GM23338 (cell line): ENCODE data around the gene PROP1. TPM values are rescaled to one million over a fixed set of nuclear protein-coding genes. Genes with fewer than 3 reads are reported as not detected.

ENCODE experiments used
- ATAC-seq: fragments of 200-7000 bp; cut with Tn5 transposase; 3 replicates; pipeline ENCODE4 v1.9.1; 2020
- DNase-seq: peaks from one replicate; pipeline ENCODE4 v3.0.0-alpha.2; 2015; ENCODE audit warnings: low spot score
- H2AFZ ChIP-seq: fragments of 200-600 bp; sonication (generic); 2 replicates; pipeline ENCODE4 v1.8.0; 2016; ENCODE audit warnings: antibody characterized with exemption, mild to moderate bottlenecking, moderate library complexity
- H3F3A ChIP-seq: fragments of 200-600 bp; sonication (generic); replicated peaks from 2 replicates; pipeline ENCODE4 v1.8.0; 2017; ENCODE audit warnings: antibody characterized with exemption, mixed run types, low read depth
- H3K27ac ChIP-seq: fragments of 200-600 bp; sonication (generic); 2 replicates; pipeline ENCODE4 v1.6.1; 2016; ENCODE audit warnings: low read depth
- H3K27me3 ChIP-seq: fragments of 200-600 bp; sonication (generic); 2 replicates; pipeline ENCODE4 v1.8.0; 2016; ENCODE audit warnings: mild to moderate bottlenecking, mixed run types, moderate library complexity; ENCODE audit not compliant: insufficient read depth
- H3K36me3 ChIP-seq: fragments of 200-600 bp; sonication (generic); 2 replicates; pipeline ENCODE4 v1.8.0; 2016; ENCODE audit warnings: mild to moderate bottlenecking; ENCODE audit not compliant: insufficient read depth
- H3K4me1 ChIP-seq: fragments of 200-600 bp; sonication (generic); 2 replicates; pipeline ENCODE4 v1.8.0; 2016; ENCODE audit warnings: mild to moderate bottlenecking, moderate library complexity; ENCODE audit not compliant: insufficient read depth
- H3K4me2 ChIP-seq: fragments of 200-600 bp; sonication (generic); 2 replicates; pipeline ENCODE4 v1.7.1; 2017; ENCODE audit warnings: mixed run types
- H3K4me3 ChIP-seq: fragments of 200-600 bp; sonication (generic); 2 replicates; pipeline ENCODE4 v1.6.1; 2016; ENCODE audit warnings: mixed run types
- H3K79me2 ChIP-seq: fragments of 200-600 bp; sonication (generic); replicated peaks from 2 replicates; pipeline ENCODE4 v1.8.0; 2017; ENCODE audit warnings: mild to moderate bottlenecking; ENCODE audit not compliant: insufficient read depth
- H3K9me2 ChIP-seq: fragments of 200-600 bp; sonication (generic); 2 replicates; pipeline ENCODE4 v1.8.0; 2017; ENCODE audit not compliant: insufficient read depth
- H4K20me1 ChIP-seq: fragments of 200-600 bp; sonication (generic); replicated peaks from 2 replicates; pipeline ENCODE4 v1.8.0; 2017; ENCODE audit warnings: mild to moderate bottlenecking; ENCODE audit not compliant: insufficient read depth
- H3K27ac Mint-ChIP-seq: 2 replicates; pipeline ENCODE4 v1.8.0; 2020; ENCODE audit warnings: inconsistent platforms, mild to moderate bottlenecking, moderate library complexity, mixed read lengths
- H3K27me3 Mint-ChIP-seq: 3 replicates; pipeline ENCODE4 v1.8.0; 2022; ENCODE audit warnings: low read depth, mild to moderate bottlenecking, moderate library complexity, mixed read lengths, inconsistent platforms; ENCODE audit not compliant: insufficient read depth, poor library complexity
- H3K36me3 Mint-ChIP-seq: 3 replicates; pipeline ENCODE4 v1.8.0; 2021; ENCODE audit warnings: low read depth, mild to moderate bottlenecking, inconsistent platforms, moderate library complexity, mixed read lengths
- H3K4me1 Mint-ChIP-seq: 3 replicates; pipeline ENCODE4 v1.8.0; 2020; ENCODE audit warnings: mild to moderate bottlenecking, inconsistent platforms, mixed read lengths
- H3K4me3 Mint-ChIP-seq: 3 replicates; pipeline ENCODE4 v1.8.0; 2021; ENCODE audit warnings: moderate library complexity, mild to moderate bottlenecking, inconsistent platforms, mixed read lengths
- H3K9me3 Mint-ChIP-seq: 3 replicates; pipeline ENCODE4 v1.8.0; 2020; ENCODE audit warnings: moderate library complexity, mild to moderate bottlenecking, inconsistent platforms, mixed read lengths
- CREB1 ChIP-seq: fragments of 250-450 bp; sonication (Bioruptor Pico); IDR thresholded peaks from 2 replicates; pipeline ENCODE4 v1.5.0; 2020; ENCODE audit warnings: low read depth, mild to moderate bottlenecking, moderate library complexity
- CTCF ChIP-seq, 2 experiments: fragments of 200-600 bp in 1 of 2; sonication (generic) in 1 of 2; conservative IDR thresholded peaks; 2 replicates each; pipeline versions ENCODE4 v1.5.1 to v1.6.1; 2016 to 2017; ENCODE audit warnings: antibody characterized with exemption in 2 of 2, low read depth in 2 of 2, mild to moderate bottlenecking in 2 of 2, moderate library complexity in 1 of 2
- EZH2 ChIP-seq: fragments of 200-600 bp; sonication (generic); IDR thresholded peaks from one replicate; pipeline ENCODE4 v1.8.0; 2017; ENCODE audit warnings: antibody characterized with exemption, mild to moderate bottlenecking, low read depth; ENCODE audit not compliant: unreplicated experiment
- JUNB ChIP-seq: IDR thresholded peaks from one replicate; pipeline ENCODE4 v1.6.1; 2016; ENCODE audit warnings: antibody characterized with exemption; ENCODE audit not compliant: unreplicated experiment
- POLR2AphosphoS5 ChIP-seq: IDR thresholded peaks from 2 replicates; pipeline ENCODE4 v1.6.1; 2016; ENCODE audit warnings: antibody characterized with exemption, low read depth
- REST ChIP-seq: IDR thresholded peaks from one replicate; pipeline ENCODE4 v1.6.1; 2018; ENCODE audit warnings: antibody characterized with exemption; ENCODE audit not compliant: unreplicated experiment
- STAT1 ChIP-seq: IDR thresholded peaks from one replicate; pipeline ENCODE4 v1.6.1; 2016; ENCODE audit warnings: antibody characterized with exemption; ENCODE audit not compliant: unreplicated experiment
- ZNF114 ChIP-seq: fragments of 250-450 bp; sonication (Bioruptor Pico); IDR thresholded peaks from 2 replicates; pipeline ENCODE4 v1.5.0; 2020; ENCODE audit warnings: mild to moderate bottlenecking, moderate library complexity
- ZNF331 ChIP-seq: fragments of 250-450 bp; sonication (Bioruptor Pico); IDR thresholded peaks from 2 replicates; pipeline ENCODE4 v1.5.0; 2020; ENCODE audit warnings: low read depth, mild to moderate bottlenecking, moderate library complexity
- polyA plus RNA-seq: library from polyadenylated mRNA; unstranded; fragments of >200 nt; fragmentation: Nextera tagmentation; extraction: Ambion mirVana; gene quantifications from 2 replicates; pipeline ENCODE4 v1.2.1, GENCODE V29; 2016
- total RNA-seq: library from RNA; depleted of rRNA; stranded (reverse); fragments of >200 nt; shearing (Covaris generic); gene quantifications from 2 replicates; pipeline ENCODE4 v1.2.3, GENCODE V29; 2014
- TF ChIP-seq, protein P1 (sequence below): IDR thresholded peaks from 2 replicates; pipeline ENCODE4 v1.6.1; 2016; ENCODE audit warnings: antibody characterized with exemption
- TF ChIP-seq, protein P2 (sequence below): fragments of 250-450 bp; sonication (Bioruptor Pico); IDR thresholded peaks from 2 replicates; pipeline ENCODE4 v1.5.0; 2020; ENCODE audit warnings: mild to moderate bottlenecking, moderate library complexity

Gene PROP1
- total and polyA plus RNA-seq, 2 experiments from 2014 or later, result not detected

- TF ChIP-seq CTCF (conservative IDR thresholded peaks at IDR 0.05; ENCODE audit: low read depth in 2 of 2) (no peak), POLR2AphosphoS5 (no peak), ZNF331 (CRISPR knock-in tag) (no peak), JUNB (no peak), EZH2 (no peak), CREB1 (CRISPR knock-in tag) (no peak), REST (no peak)
- TF ChIP-seq, protein P1, sequence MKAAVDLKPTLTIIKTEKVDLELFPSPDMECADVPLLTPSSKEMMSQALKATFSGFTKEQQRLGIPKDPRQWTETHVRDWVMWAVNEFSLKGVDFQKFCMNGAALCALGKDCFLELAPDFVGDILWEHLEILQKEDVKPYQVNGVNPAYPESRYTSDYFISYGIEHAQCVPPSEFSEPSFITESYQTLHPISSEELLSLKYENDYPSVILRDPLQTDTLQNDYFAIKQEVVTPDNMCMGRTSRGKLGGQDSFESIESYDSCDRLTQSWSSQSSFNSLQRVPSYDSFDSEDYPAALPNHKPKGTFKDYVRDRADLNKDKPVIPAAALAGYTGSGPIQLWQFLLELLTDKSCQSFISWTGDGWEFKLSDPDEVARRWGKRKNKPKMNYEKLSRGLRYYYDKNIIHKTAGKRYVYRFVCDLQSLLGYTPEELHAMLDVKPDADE, result no peak
Measured at GRCh38 chr5:177983763-177984583, 12.1 kb downstream of the PROP1 start (continued).

DNA sequence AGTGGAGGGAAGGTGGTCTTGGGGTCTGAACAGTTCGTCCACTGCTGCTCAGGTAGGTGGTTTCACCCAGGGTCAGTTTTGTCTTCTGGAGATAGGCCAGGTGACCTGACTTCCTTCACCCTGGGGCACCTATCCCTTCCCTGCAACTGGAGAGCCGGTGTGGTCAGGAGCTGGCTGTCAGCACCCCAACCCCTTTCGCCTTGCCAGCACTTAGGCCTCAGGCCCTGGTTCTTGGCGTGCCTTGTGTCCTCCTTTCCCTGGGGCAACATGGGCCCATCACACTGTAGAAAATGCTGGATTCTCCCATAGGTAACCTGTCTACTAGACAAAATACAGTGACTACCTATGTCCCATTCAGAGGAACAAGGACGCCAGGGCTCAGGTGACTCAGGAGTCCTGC is 13.1 kb downstream of the PROP1 start:
- Histone ChIP-seq H3K79me2 (no peaks in the 10 kb centered on the region), H4K20me1 (no peaks in the 10 kb centered on the region), H3K4me2 (no peak overlapping the region), H3K36me3 (no peaks in the 10 kb centered on the region), H3K4me1 (no peaks in the 10 kb centered on the region), H3K27ac (no peak overlapping the region), H3K27me3 (peaks cover 36% of the 10 kb centered on the region), H2AFZ (no peak overlapping the region), H3F3A (no peaks in the 10 kb centered on the region), H3K4me3 (no peak overlapping the region), H3K9me2 (no peaks in the 10 kb centered on the region)
- Mint-ChIP-seq H3K9me3 (peaks cover 8% of the 10 kb centered on the region; the same call in 2 of the 3 replicates), H3K36me3 (no peaks in the 10 kb centered on the region), H3K4me3 (no peak overlapping the region), H3K27ac (no peak overlapping the region), H3K27me3 (peaks cover 43% of the 10 kb centered on the region), H3K4me1 (peaks cover 6% of the 10 kb centered on the region)
- DNase-seq (no peak), ATAC-seq (no peak)
- no peak for TF ChIP-seq ZNF114 (CRISPR knock-in tag)
- no peak for TF ChIP-seq POLR2AphosphoS5
- no peak for TF ChIP-seq JUNB
- TF ChIP-seq, protein P2, sequence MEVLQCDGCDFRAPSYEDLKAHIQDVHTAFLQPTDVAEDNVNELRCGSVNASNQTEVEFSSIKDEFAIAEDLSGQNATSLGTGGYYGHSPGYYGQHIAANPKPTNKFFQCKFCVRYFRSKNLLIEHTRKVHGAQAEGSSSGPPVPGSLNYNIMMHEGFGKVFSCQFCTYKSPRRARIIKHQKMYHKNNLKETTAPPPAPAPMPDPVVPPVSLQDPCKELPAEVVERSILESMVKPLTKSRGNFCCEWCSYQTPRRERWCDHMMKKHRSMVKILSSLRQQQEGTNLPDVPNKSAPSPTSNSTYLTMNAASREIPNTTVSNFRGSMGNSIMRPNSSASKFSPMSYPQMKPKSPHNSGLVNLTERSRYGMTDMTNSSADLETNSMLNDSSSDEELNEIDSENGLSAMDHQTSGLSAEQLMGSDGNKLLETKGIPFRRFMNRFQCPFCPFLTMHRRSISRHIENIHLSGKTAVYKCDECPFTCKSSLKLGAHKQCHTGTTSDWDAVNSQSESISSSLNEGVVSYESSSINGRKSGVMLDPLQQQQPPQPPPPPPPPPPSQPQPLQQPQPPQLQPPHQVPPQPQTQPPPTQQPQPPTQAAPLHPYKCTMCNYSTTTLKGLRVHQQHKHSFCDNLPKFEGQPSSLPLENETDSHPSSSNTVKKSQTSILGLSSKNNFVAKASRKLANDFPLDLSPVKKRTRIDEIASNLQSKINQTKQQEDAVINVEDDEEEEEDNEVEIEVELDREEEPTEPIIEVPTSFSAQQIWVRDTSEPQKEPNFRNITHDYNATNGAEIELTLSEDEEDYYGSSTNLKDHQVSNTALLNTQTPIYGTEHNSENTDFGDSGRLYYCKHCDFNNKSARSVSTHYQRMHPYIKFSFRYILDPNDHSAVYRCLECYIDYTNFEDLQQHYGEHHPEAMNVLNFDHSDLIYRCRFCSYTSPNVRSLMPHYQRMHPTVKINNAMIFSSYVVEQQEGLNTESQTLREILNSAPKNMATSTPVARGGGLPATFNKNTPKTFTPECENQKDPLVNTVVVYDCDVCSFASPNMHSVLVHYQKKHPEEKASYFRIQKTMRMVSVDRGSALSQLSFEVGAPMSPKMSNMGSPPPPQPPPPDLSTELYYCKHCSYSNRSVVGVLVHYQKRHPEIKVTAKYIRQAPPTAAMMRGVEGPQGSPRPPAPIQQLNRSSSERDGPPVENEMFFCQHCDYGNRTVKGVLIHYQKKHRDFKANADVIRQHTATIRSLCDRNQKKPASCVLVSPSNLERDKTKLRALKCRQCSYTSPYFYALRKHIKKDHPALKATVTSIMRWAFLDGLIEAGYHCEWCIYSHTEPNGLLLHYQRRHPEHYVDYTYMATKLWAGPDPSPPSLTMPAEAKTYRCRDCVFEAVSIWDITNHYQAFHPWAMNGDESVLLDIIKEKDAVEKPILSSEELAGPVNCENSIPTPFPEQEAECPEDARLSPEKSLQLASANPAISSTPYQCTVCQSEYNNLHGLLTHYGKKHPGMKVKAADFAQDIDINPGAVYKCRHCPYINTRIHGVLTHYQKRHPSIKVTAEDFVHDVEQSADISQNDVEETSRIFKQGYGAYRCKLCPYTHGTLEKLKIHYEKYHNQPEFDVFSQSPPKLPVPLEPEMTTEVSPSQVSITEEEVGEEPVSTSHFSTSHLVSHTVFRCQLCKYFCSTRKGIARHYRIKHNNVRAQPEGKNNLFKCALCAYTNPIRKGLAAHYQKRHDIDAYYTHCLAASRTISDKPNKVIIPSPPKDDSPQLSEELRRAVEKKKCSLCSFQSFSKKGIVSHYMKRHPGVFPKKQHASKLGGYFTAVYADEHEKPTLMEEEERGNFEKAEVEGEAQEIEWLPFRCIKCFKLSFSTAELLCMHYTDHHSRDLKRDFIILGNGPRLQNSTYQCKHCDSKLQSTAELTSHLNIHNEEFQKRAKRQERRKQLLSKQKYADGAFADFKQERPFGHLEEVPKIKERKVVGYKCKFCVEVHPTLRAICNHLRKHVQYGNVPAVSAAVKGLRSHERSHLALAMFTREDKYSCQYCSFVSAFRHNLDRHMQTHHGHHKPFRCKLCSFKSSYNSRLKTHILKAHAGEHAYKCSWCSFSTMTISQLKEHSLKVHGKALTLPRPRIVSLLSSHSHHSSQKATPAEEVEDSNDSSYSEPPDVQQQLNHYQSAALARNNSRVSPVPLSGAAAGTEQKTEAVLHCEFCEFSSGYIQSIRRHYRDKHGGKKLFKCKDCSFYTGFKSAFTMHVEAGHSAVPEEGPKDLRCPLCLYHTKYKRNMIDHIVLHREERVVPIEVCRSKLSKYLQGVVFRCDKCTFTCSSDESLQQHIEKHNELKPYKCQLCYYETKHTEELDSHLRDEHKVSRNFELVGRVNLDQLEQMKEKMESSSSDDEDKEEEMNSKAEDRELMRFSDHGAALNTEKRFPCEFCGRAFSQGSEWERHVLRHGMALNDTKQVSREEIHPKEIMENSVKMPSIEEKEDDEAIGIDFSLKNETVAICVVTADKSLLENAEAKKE (CRISPR knock-in tag), result no peak
- TF ChIP-seq CREB1 (CRISPR knock-in tag), result no peak
- no peak for TF ChIP-seq EZH2
- no peak for TF ChIP-seq ZNF331 (CRISPR knock-in tag)
- no peak for TF ChIP-seq STAT1
